ENCODE results near the gene SDK1.

Gene SDK1

GRCh38 chr7:3292694-3293093 lies 8.4 kb upstream of the SDK1 start:
- no peak for DNase-seq

- DNase-seq: peak; percentile 49
Measured at GRCh38 chr7:3294432-3295100, 6.5 kb upstream of the SDK1 start.

- no peak for DNase-seq
Measured at GRCh38 chr7:3297105-3297819, 3.8 kb upstream of the SDK1 start.

- DNase-seq: no peak
Measured at GRCh38 chr7:3300221-3300650, 816 bp upstream of the SDK1 start.

GRCh38 chr7:3301449-3301731 lies 338 bp downstream of the SDK1 start:
- DNase-seq: no peak

GRCh38 chr7:3301831-3302618 lies 973 bp downstream of the SDK1 start:
- peak; percentile 59 for DNase-seq

GRCh38 chr7:3302681-3303320 lies 1.7 kb downstream of the SDK1 start:
- DNase-seq: no peak

GRCh38 chr7:3304131-3304530 lies 3.1 kb downstream of the SDK1 start:
- DNase-seq: no peak

GRCh38 chr7:3307435-3307834 lies 6.4 kb downstream of the SDK1 start:
- no peak for DNase-seq

- DNase-seq: no peak
Measured at GRCh38 chr7:3309140-3309539, 8.1 kb downstream of the SDK1 start.

- DNase-seq: no peak
Measured at GRCh38 chr7:3309956-3310355, 8.9 kb downstream of the SDK1 start.

GRCh38 chr7:3310884-3311283 lies 9.8 kb downstream of the SDK1 start:
- DNase-seq: no peak

- no peak for DNase-seq
Measured at GRCh38 chr7:3312583-3312982, 11.5 kb downstream of the SDK1 start.

GRCh38 chr7:3318874-3319273 lies 17.8 kb downstream of the SDK1 start:
- no peak for DNase-seq

- DNase-seq: no peak
Measured at GRCh38 chr7:3321206-3321605, 20.2 kb downstream of the SDK1 start.

GRCh38 chr7:3321745-3322144 lies 20.7 kb downstream of the SDK1 start:
- no peak for DNase-seq

- no peak for DNase-seq
Measured at GRCh38 chr7:3326246-3326645, 25.2 kb downstream of the SDK1 start.

- DNase-seq: no peak
Measured at GRCh38 chr7:3327099-3327498, 26.0 kb downstream of the SDK1 start.

GRCh38 chr7:3327655-3328054 lies 26.6 kb downstream of the SDK1 start:
- no peak for DNase-seq

GRCh38 chr7:3332308-3332707 lies 31.3 kb downstream of the SDK1 start:
- DNase-seq: no peak

GRCh38 chr7:3333861-3334260 lies 32.8 kb downstream of the SDK1 start:
- DNase-seq: no peak

GRCh38 chr7:3336042-3336665 lies 35.1 kb downstream of the SDK1 start:
- DNase-seq: no peak

GRCh38 chr7:3338161-3338560 lies 37.1 kb downstream of the SDK1 start:
- no peak for DNase-seq

Data from NCI-H526 treated with DMSO at 0.1 percent for 48 hours (cell line).